Left ventricle myocardium inferior (tissue), 1 donor: Measurements from ENCODE around the gene KLHL12. TPM values are rescaled to one million over a fixed set of nuclear protein-coding genes. Genes with fewer than 3 reads are reported as not detected.

Experiments
- DNase-seq: peaks from one replicate; pipeline ENCODE4 v3.0.0-alpha.2; 2020
- H3K27ac ChIP-seq: fragments of 200-600 bp; replicated peaks from 2 replicates; pipeline ENCODE4 v1.8.0; 2021
- H3K27me3 ChIP-seq: fragments of 200-600 bp; 2 replicates; pipeline ENCODE4 v1.8.0; 2021; ENCODE audit warnings: low read depth
- H3K36me3 ChIP-seq: fragments of 200-600 bp; 2 replicates; pipeline ENCODE4 v1.8.0; 2021
- H3K4me1 ChIP-seq: fragments of 200-600 bp; 2 replicates; pipeline ENCODE4 v1.8.0; 2021
- H3K4me3 ChIP-seq: fragments of 200-600 bp; 2 replicates; pipeline ENCODE4 v1.8.0; 2021; ENCODE audit warnings: mild to moderate bottlenecking, moderate library complexity
- H3K9me3 ChIP-seq: fragments of 200-600 bp; replicated peaks from 2 replicates; pipeline ENCODE4 v1.8.0; 2021
- CTCF ChIP-seq: fragments of 200-600 bp; IDR thresholded peaks from 2 replicates; pipeline ENCODE4 v1.8.0; 2021; ENCODE audit warnings: antibody characterized with exemption, mild to moderate bottlenecking, borderline replicate concordance
- intact Hi-C: fragments of 100-400 bp; cut with micrococcal nuclease; formaldehyde crosslinking; loops from one replicate; pipeline ENCODE4 v1.11.0; 2022
- total RNA-seq: library from RNA; stranded (reverse); fragmentation: NEBNext Ultra II Directional; extraction: Animal tissue kit (Norgen Biotek cat#: 25700); gene quantifications from one replicate; pipeline ENCODE4 v1.2.1, GENCODE V29; 2021
- donor health status: DM: no; HTN: yes; CAD: no; lungs with severe emphysema.

The KLHL12 gene
- total RNA-seq, 1 donor from 2014 or later, result 22.7 TPM

GRCh38 chr1:202857136-202857610 lies 69.9 kb downstream of the KLHL12 start:
- DNase-seq, result no peak
- no peak overlapping the region for H3K4me3 ChIP-seq
- intact Hi-C loops, result no loop called here
- H3K27ac ChIP-seq, result no peak overlapping the region
- no peaks in the 10 kb centered on the region for H3K27me3 ChIP-seq
- TF ChIP-seq CTCF, result no peak
- H3K9me3 ChIP-seq, result no peaks in the 10 kb centered on the region
- H3K36me3 ChIP-seq, result no peaks in the 10 kb centered on the region
- peaks cover 20% of the 10 kb centered on the region for H3K4me1 ChIP-seq

GRCh38 chr1:202856014-202856413 lies 71.0 kb downstream of the KLHL12 start:
- no peak overlapping the region for H3K27ac ChIP-seq
- intact Hi-C loops, result no loop called here
- H3K9me3 ChIP-seq, result no peaks in the 10 kb centered on the region
- H3K36me3 ChIP-seq, result no peaks in the 10 kb centered on the region
- H3K4me3 ChIP-seq, result no peak overlapping the region
- no peak for DNase-seq
- H3K27me3 ChIP-seq, result no peaks in the 10 kb centered on the region
- H3K4me1 ChIP-seq, result peaks cover 11% of the 10 kb centered on the region
- TF ChIP-seq CTCF, result no peak

- Histone ChIP-seq H3K36me3 (no peaks in the 10 kb centered on the region), H3K9me3 (no peaks in the 10 kb centered on the region), H3K27me3 (no peaks in the 10 kb centered on the region), H3K27ac (no peak overlapping the region), H3K4me1 (peaks cover 6% of the 10 kb centered on the region), H3K4me3 (no peak overlapping the region)
- DNase-seq, result no peak
- intact Hi-C loops, result no loop called here
- no peak for TF ChIP-seq CTCF
Measured at GRCh38 chr1:202854787-202855186, 72.2 kb downstream of the KLHL12 start.

GRCh38 chr1:202852163-202852904 lies 74.7 kb downstream of the KLHL12 start:
- no peaks in the 10 kb centered on the region for H3K4me1 ChIP-seq
- no peaks in the 10 kb centered on the region for H3K27me3 ChIP-seq
- no peak overlapping the region for H3K27ac ChIP-seq
- H3K36me3 ChIP-seq, result no peaks in the 10 kb centered on the region
- no peaks in the 10 kb centered on the region for H3K9me3 ChIP-seq
- intact Hi-C loops, result no loop called here
- DNase-seq, result no peak
- peak; percentile 40 for TF ChIP-seq CTCF
- no peak overlapping the region for H3K4me3 ChIP-seq

GRCh38 chr1:202850593-202851362 lies 76.3 kb downstream of the KLHL12 start:
- no peak for DNase-seq
- no peaks in the 10 kb centered on the region for H3K27me3 ChIP-seq
- no peaks in the 10 kb centered on the region for H3K36me3 ChIP-seq
- no peak overlapping the region for H3K4me3 ChIP-seq
- no peak for TF ChIP-seq CTCF
- intact Hi-C loops, result no loop called here
- H3K9me3 ChIP-seq, result no peaks in the 10 kb centered on the region
- no peak overlapping the region for H3K27ac ChIP-seq
- H3K4me1 ChIP-seq, result no peaks in the 10 kb centered on the region
